RCC 7860 (cell line): ENCODE results near the gene DES.

Source experiments
- DNase-seq: peaks from one replicate; pipeline ENCODE4 v3.0.0-alpha.2; 2015; ENCODE audit warnings: low spot score
- FAIRE-seq: peaks from 2 replicates; lab custom pipeline; 2012; peaks lifted over from hg19 to GRCh38; lab: Jason Lieb, UNC

DES gene

GRCh38 chr2:219437690-219438206 is 19.6 kb downstream of the DES start:
- FAIRE-seq: no peak

GRCh38 chr2:219438453-219438852 is 20.3 kb downstream of the DES start:
- FAIRE-seq: no peak
- no peak for DNase-seq

More at GRCh38 chr2:219437690-219438206, 19.6 kb downstream of the DES start:
- no peak for DNase-seq

GRCh38 chr2:219439506-219439905 is 21.3 kb downstream of the DES start:
- no peak for DNase-seq
- FAIRE-seq: no peak

- no peak for DNase-seq
Measured at GRCh38 chr2:219440388-219441256, 22.4 kb downstream of the DES start.

GRCh38 chr2:219441451-219442255 is 23.5 kb downstream of the DES start:
- FAIRE-seq: no peak
- DNase-seq: no peak

More at GRCh38 chr2:219440388-219441256, 22.4 kb downstream of the DES start:
- FAIRE-seq: no peak

GRCh38 chr2:219442256-219443015 is 24.3 kb downstream of the DES start:
- FAIRE-seq (no peak), DNase-seq (no peak)

- FAIRE-seq: no peak
Measured at GRCh38 chr2:219443016-219443696, 25.0 kb downstream of the DES start.

GRCh38 chr2:219443697-219444023 is 25.5 kb downstream of the DES start:
- FAIRE-seq (no peak), DNase-seq (no peak)

More at GRCh38 chr2:219443016-219443696, 25.0 kb downstream of the DES start:
- no peak for DNase-seq

- FAIRE-seq (no peak), DNase-seq (no peak)
Measured at GRCh38 chr2:219444566-219445091, 26.5 kb downstream of the DES start.

- no peak for FAIRE-seq
- no peak for DNase-seq
Measured at GRCh38 chr2:219445220-219445640, 27.1 kb downstream of the DES start.

- no peak for DNase-seq
Measured at GRCh38 chr2:219446101-219446504, 27.9 kb downstream of the DES start.

GRCh38 chr2:219446689-219447088 is 28.5 kb downstream of the DES start:
- FAIRE-seq (no peak), DNase-seq (no peak)

More at GRCh38 chr2:219446101-219446504, 27.9 kb downstream of the DES start:
- no peak for FAIRE-seq

GRCh38 chr2:219447242-219448098 is 29.3 kb downstream of the DES start:
- DNase-seq (no peak), FAIRE-seq (no peak)

GRCh38 chr2:219448099-219448775 is 30.1 kb downstream of the DES start:
- FAIRE-seq (no peak), DNase-seq (no peak)

- FAIRE-seq: no peak
- no peak for DNase-seq
Measured at GRCh38 chr2:219448776-219449341, 30.7 kb downstream of the DES start.

- DNase-seq: no peak
- no peak for FAIRE-seq
Measured at GRCh38 chr2:219449609-219450008, 31.4 kb downstream of the DES start.

- DNase-seq: no peak
- FAIRE-seq: no peak
Measured at GRCh38 chr2:219451661-219452360, 33.6 kb downstream of the DES start.
